ENCODE measurements around the gene SH3PXD2A. TPM values are rescaled to one million over a fixed set of nuclear protein-coding genes. Genes with fewer than 3 reads are reported as not detected.
"Not testable (repeated sequence)": the region's sequence is repeated elsewhere in the genome, so short reads cannot be mapped to it uniquely, and the experiment has no call there.

SH3PXD2A gene
- polyA plus RNA-seq, 1 experiment = 50.2 TPM

DNA sequence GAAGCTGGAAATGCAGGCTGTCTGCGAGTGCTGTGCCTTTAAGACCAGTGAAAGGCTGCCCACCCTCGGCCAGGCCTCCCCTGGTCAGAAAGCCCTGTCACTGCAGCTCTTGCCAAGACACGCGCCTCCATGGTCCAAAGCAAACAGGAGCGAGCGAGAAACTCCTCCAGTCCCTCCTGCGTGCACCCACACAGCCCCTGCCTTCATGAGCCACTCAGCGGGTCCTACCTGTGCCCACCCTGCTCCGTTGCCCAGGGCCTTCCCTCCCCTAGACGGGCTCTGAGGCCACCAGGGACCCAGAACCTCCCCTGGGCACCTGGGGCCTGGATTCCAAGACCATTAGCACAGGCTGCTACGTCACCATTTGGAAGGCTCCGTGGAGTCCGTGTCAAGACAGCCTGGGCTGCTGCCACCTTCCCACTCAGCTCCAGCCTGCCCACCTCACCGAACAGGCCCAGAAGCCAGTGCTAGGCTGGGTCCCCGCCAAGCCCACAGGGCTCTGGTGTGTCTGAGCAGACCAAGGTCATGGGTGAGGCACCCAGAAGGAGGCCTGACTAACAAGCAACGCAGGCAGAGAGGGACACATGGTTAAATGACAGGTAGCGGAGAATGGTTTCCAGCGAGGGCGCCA, 217.3 kb downstream of the SH3PXD2A start:
- POLR2A ChIA-PET = no interaction called here
- CTCF ChIA-PET = interaction anchor here (0.7 to 1.4 kb wide), 5 partner anchors 9 to 48 kb away, joined by 3 to 8 read pairs (median 3); no protein-coding TSS in a partner anchor
- no peak overlapping the region for H3K4me3 ChIP-seq (ENCODE audit: low read depth, low read length)

DNA sequence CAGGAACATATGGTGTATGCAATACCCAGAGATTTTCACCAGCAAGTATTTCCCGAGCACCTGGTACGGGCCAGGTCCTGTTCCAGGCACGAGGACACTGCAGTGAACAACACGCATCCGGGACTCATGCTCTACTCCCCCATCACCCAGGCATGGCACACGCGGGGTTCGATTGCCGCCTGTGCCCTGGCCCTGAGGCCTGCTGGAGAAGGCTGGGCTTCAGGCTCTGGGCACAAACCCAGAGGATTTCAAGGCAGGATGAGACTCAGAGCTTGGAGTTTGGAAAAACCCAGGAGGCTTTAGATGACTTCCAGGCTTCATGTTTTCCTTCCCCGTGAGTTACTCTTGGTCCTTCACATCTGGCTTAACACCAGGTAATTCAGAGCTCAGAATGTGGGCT, 218.4 kb downstream of the SH3PXD2A start:
- DNase-seq (ENCODE audit: low read depth) = no peak
- POLR2A ChIA-PET = no interaction called here

More for the DNA sequence above, 217.3 kb downstream of the SH3PXD2A start:
- peaks cover 15% of the 10 kb centered on the region for H3K36me3 ChIP-seq (ENCODE audit: control insufficient read depth, insufficient read depth, low read length)
- peak; percentile 73 for DNase-seq (ENCODE audit: low read depth)
- TF ChIP-seq, protein P1, sequence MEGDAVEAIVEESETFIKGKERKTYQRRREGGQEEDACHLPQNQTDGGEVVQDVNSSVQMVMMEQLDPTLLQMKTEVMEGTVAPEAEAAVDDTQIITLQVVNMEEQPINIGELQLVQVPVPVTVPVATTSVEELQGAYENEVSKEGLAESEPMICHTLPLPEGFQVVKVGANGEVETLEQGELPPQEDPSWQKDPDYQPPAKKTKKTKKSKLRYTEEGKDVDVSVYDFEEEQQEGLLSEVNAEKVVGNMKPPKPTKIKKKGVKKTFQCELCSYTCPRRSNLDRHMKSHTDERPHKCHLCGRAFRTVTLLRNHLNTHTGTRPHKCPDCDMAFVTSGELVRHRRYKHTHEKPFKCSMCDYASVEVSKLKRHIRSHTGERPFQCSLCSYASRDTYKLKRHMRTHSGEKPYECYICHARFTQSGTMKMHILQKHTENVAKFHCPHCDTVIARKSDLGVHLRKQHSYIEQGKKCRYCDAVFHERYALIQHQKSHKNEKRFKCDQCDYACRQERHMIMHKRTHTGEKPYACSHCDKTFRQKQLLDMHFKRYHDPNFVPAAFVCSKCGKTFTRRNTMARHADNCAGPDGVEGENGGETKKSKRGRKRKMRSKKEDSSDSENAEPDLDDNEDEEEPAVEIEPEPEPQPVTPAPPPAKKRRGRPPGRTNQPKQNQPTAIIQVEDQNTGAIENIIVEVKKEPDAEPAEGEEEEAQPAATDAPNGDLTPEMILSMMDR (IDR thresholded peaks at IDR 0.05; ENCODE audit: insufficient read depth, low read depth, low read length) = no peak
- H3K27me3 ChIP-seq (ENCODE audit: control insufficient read depth, insufficient read depth, low read length) = no peaks in the 10 kb centered on the region

DNA sequence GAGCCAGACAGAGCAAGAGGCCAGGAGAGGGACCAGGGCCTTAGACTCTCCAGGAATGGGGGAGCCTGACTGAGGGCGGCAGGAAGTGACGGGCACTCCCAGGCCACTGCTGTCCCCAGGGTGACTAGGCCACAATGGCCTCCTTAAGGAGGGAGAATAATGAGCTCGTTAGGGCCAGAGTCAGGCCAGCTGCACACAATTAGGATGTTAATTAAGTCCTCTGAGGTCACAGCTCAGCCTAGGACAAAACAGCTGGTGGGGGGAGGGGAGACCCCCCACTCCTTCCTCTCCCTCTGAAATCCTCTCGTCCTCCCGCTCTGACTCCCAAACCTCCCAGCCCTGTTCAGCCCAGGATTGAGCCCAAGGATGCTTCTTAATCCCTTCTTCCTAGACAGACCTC, 218.9 kb downstream of the SH3PXD2A start:
- POLR2A ChIA-PET = interaction anchor here (0.6 kb wide), 1 partner anchor 8 kb away, joined by 6 read pairs; no protein-coding TSS in a partner anchor

More for the DNA sequence above, 218.4 kb downstream of the SH3PXD2A start:
- TF ChIP-seq, protein P1 (IDR thresholded peaks at IDR 0.05; ENCODE audit: insufficient read depth, low read depth, low read length) = no peak
- peaks cover 20% of the 10 kb centered on the region for H3K36me3 ChIP-seq (ENCODE audit: control insufficient read depth, insufficient read depth, low read length)
- no peaks in the 10 kb centered on the region for H3K27me3 ChIP-seq (ENCODE audit: control insufficient read depth, insufficient read depth, low read length)
- CTCF ChIA-PET = interaction anchor here (0.7 to 2.8 kb wide), 6 partner anchors 16 to 49 kb away, joined by 3 to 8 read pairs (median 4); no protein-coding TSS in a partner anchor
- H3K4me3 ChIP-seq (ENCODE audit: low read depth, low read length) = no peak overlapping the region

DNA sequence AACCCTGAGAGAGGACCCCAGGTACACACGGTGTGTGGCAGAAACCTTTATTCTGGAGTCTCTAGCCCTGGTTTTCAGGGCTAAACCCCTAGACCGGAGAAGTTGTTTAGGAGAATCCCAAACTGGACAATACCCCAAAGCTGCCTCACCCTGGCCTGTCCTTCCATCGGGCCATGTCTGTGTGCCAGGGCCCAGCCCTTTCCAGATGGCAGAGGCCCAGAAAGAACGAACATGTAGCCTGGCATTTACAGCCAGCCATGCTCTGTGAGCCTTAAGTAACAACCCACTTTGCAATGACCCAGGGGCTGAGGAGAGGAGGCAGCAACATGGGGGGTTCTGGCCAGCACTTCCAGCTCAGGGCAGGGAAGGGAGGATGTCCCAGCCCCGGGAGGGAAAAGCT, 219.8 kb downstream of the SH3PXD2A start:
- TF ChIP-seq, protein P1 (IDR thresholded peaks at IDR 0.05; ENCODE audit: insufficient read depth, low read depth, low read length) = no peak
- ChIA-PET CTCF (interaction anchor here (2.8 kb wide), 1 partner anchor 16 kb away, joined by 7 read pairs; no protein-coding TSS in a partner anchor), POLR2A (interaction anchor here (0.6 kb wide), 1 partner anchor 15 kb away, joined by 3 read pairs; no protein-coding TSS in a partner anchor)
- Histone ChIP-seq H3K27me3 (ENCODE audit: control insufficient read depth, insufficient read depth, low read length) (no peaks in the 10 kb centered on the region), H3K4me3 (ENCODE audit: low read depth, low read length) (no peak overlapping the region), H3K36me3 (ENCODE audit: control insufficient read depth, insufficient read depth, low read length) (peaks cover 20% of the 10 kb centered on the region)
- no peak for DNase-seq (ENCODE audit: low read depth)

More for the DNA sequence above, 218.9 kb downstream of the SH3PXD2A start:
- H3K36me3 ChIP-seq (ENCODE audit: control insufficient read depth, insufficient read depth, low read length) = peaks cover 22% of the 10 kb centered on the region
- TF ChIP-seq, protein P1 (IDR thresholded peaks at IDR 0.05; ENCODE audit: insufficient read depth, low read depth, low read length) = no peak
- no peaks in the 10 kb centered on the region for H3K27me3 ChIP-seq (ENCODE audit: control insufficient read depth, insufficient read depth, low read length)
- DNase-seq (ENCODE audit: low read depth) = no peak
- no peak overlapping the region for H3K4me3 ChIP-seq (ENCODE audit: low read depth, low read length)
- CTCF ChIA-PET = interaction anchor here (0.9 to 2.8 kb wide), 5 partner anchors 17 to 31 kb away, joined by 3 to 7 read pairs (median 3); no protein-coding TSS in a partner anchor

DNA sequence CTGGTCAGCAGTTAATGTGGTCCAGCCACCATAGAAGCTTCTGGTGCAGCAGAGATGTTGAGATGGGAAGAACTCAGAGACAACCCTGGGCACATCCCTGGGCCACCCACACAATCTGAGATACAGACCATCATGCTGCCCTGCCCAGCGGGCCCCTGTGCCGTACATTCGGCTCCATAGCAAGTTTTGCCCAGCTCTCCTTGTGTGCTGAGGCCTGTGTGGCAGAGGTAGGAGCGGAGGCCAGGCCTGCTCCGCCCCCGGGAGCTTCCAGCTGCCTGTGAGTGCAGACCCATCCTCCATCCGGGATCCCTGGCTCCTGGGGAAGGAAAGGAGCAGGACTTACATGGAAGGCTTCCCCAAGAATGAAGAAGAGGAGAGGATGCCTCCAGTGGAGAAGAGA, 221.5 kb downstream of the SH3PXD2A start:
- TF ChIP-seq, protein P1 (IDR thresholded peaks at IDR 0.05; ENCODE audit: insufficient read depth, low read depth, low read length) = no peak
- ChIA-PET POLR2A (no interaction called here), CTCF (interaction anchor here (0.9 kb wide), 1 partner anchor 19 kb away, joined by 3 read pairs; no protein-coding TSS in a partner anchor)
- H3K4me3 ChIP-seq (ENCODE audit: low read depth, low read length) = no peak overlapping the region
- no peak for DNase-seq (ENCODE audit: low read depth)
- H3K27me3 ChIP-seq (ENCODE audit: control insufficient read depth, insufficient read depth, low read length) = no peaks in the 10 kb centered on the region
- peaks cover 26% of the 10 kb centered on the region for H3K36me3 ChIP-seq (ENCODE audit: control insufficient read depth, insufficient read depth, low read length)

DNA sequence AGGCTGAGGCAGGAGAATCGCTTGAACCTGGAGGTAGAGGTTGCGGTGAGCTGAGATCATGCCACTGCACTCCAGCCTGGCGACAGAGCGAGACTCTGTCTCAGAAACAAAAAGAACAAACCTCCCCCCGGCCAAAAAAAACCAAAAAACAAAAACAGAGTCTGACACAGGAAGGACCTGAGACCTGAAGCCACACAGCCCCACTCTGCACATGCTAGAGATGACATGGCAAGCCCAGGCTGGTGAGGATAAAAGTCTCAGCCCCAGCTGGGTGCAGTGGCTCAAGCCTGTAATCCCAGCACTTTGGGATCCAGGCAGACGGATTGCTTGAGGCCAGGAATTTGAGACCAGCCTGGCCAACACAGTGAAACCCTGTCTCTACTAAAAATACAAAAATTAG, 222.5 kb downstream of the SH3PXD2A start:
- peaks cover 34% of the 10 kb centered on the region for H3K36me3 ChIP-seq (ENCODE audit: control insufficient read depth, insufficient read depth, low read length)
- DNase-seq (ENCODE audit: low read depth); H3K27me3 ChIP-seq (ENCODE audit: control insufficient read depth, insufficient read depth, low read length); POLR2A ChIA-PET; H3K4me3 ChIP-seq (ENCODE audit: low read depth, low read length): not testable (repeated sequence)
- CTCF ChIA-PET = interaction anchor here (0.9 kb wide), 1 partner anchor 18 kb away, joined by 3 read pairs; no protein-coding TSS in a partner anchor

Measured in BJ (cell line).